ENCODE results near the gene PFN1.

The PFN1 gene

DNA sequence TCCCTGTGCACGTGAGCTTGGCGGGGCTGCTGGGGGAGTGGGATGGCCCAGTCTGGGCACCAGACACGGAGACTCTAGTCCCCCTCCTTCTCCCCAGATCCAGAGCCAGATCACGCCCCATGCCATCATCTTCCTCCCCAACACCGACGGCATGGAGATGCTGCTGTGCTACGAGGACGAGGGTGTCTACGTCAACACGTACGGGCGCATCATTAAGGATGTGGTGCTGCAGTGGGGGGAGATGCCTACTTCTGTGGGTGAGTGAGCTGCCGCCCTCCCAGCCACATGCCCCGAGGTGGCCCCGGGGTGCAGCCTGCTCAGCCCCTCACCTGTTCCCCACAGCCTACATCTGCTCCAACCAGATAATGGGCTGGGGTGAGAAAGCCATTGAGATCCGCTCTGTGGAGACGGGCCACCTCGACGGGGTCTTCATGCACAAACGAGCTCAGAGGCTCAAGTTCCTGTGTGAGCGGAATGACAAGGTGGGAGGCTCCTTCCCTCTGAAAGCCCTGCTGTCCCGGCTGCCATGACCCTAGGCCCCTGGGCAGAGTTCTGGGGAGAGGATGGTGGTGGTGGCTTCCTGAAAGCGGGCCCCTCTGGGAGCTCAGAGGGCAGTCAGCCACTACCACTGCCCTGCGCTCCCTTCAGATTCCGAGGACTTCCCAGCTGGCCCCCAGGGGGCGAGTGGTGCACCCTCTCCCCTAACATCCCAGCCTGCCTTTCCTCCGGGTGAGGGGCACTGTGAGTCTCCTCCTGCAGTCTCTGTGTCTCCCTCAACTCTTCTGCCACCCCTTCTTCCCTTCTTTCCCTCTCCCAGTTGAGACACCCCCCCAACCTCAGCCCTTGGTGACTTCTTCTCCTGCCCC lies 51.8 kb downstream of the PFN1 start:
- no peak for DNase-seq (ENCODE audit: low read depth)
- no peak overlapping the region for H3K4me3 ChIP-seq (ENCODE audit: low read length)
- TF ChIP-seq, protein P1, sequence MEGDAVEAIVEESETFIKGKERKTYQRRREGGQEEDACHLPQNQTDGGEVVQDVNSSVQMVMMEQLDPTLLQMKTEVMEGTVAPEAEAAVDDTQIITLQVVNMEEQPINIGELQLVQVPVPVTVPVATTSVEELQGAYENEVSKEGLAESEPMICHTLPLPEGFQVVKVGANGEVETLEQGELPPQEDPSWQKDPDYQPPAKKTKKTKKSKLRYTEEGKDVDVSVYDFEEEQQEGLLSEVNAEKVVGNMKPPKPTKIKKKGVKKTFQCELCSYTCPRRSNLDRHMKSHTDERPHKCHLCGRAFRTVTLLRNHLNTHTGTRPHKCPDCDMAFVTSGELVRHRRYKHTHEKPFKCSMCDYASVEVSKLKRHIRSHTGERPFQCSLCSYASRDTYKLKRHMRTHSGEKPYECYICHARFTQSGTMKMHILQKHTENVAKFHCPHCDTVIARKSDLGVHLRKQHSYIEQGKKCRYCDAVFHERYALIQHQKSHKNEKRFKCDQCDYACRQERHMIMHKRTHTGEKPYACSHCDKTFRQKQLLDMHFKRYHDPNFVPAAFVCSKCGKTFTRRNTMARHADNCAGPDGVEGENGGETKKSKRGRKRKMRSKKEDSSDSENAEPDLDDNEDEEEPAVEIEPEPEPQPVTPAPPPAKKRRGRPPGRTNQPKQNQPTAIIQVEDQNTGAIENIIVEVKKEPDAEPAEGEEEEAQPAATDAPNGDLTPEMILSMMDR (IDR thresholded peaks at IDR 0.05; ENCODE audit: insufficient read depth, low read depth, low read length, missing control alignments) = peak; percentile 5

- DNase-seq (ENCODE audit: low read depth) = no peak
- TF ChIP-seq, protein P1 (IDR thresholded peaks at IDR 0.05; ENCODE audit: insufficient read depth, low read depth, low read length, missing control alignments) = peak; percentile 6
- H3K4me3 ChIP-seq (ENCODE audit: low read length) = no peak overlapping the region
These were observed 52.5 kb downstream of the PFN1 start for GRCh38 chr17:4895657-4896331.
